ENCODE data around the gene ETV4.

GRCh38 chr17:43574896-43575525 lies 28.9 kb upstream of the ETV4 start:
- TF ChIP-seq CTCF (IDR thresholded peaks at IDR 0.05) (no peak), IRF2 (CRISPR knock-in tag; IDR thresholded peaks at IDR 0.05; ENCODE audit: borderline replicate concordance, low read depth) (no peak)
